ENCODE results near the gene SMIM24. TPM values are rescaled to one million over a fixed set of nuclear protein-coding genes. Genes with fewer than 3 reads are reported as not detected.
A peak's percentile ranks its signal among the peaks of the same experiment; 100 is the strongest.
"Not testable (repeated sequence)": the region's sequence is repeated elsewhere in the genome, so short reads cannot be mapped to it uniquely, and the experiment has no call there.

Gene SMIM24
- polyA plus RNA-seq, 1 donor = 0.22 TPM

- DNase-seq (ENCODE audit: low read depth) = no peak
Observed at GRCh38 chr19:3514930-3515329, 34.6 kb upstream of the SMIM24 start.

DNA sequence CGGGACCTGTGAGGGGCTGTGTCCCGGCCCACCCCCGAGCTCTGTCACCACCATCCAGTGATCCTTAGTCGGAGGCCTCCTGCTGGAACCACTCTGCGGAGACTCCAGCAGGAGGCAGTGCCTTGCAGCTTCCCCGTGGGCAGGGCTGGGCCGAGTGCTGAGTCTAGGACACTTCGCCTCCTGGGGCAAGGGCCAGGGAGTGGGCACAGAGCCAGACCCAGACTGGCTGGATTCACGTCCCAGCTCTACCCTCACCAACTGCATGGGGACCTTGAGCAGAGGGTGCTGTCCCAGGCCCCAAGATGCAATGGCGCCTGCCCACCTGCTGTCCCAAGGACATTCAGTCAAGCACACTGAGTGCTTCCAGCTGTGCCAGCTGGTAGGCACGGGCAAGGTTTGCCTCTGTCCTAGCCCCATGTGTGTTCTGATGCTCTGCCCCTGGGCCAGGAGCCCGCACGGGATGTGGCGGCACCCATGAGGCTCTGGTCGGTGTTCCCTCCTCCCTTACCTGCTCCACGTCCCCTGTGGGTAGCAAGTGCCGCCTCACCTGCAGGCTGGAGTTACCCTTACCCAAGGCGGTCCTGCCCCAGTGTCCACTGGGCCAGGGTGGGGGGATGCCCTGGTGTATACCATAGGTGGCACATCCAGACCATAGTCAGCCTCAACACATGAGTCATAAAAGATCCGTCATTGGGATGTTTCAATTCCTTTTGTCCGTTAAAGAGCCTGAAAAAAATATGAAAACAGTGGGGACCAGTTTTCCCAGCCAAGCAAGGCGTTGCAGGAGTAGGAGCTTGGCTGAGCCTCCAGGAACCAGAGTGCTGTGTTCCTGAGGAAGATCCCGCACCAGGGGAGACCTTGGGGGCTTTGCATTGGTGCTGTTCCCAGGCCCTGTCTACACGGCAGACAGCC lies 33.2 kb upstream of the SMIM24 start:
- DNase-seq (ENCODE audit: low read depth) = no peak

- DNase-seq (ENCODE audit: low read depth) = no peak
Observed at GRCh38 chr19:3512562-3513228, 32.4 kb upstream of the SMIM24 start.

GRCh38 chr19:3511506-3512251 lies 31.4 kb upstream of the SMIM24 start:
- no peak for DNase-seq (ENCODE audit: low read depth)

GRCh38 chr19:3510727-3511126 lies 30.4 kb upstream of the SMIM24 start:
- no peak for DNase-seq (ENCODE audit: low read depth)

DNA sequence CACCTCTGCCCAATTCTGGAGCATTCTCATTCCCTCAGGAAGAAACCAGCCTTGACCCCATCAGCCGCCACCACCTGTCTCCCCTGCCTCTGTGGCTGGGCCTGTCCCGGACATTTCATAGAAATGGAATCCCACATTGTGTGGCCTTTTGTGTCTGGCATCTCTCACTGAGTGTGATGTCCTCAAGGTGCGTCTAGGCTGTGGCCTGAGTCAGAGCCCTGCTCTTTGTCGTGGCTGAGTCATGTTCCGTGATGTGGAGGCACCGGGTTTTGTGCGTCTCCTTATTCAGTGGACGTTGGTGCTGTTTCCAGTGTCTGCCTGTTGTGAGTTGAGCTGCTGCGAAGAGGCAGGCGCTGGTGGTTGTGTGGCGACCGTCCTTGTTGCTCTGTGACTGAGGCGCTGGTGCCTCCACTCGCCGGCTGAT lies 29.3 kb upstream of the SMIM24 start:
- no peak for DNase-seq (ENCODE audit: low read depth)

GRCh38 chr19:3508771-3509535 lies 28.6 kb upstream of the SMIM24 start:
- DNase-seq (ENCODE audit: low read depth) = no peak

DNA sequence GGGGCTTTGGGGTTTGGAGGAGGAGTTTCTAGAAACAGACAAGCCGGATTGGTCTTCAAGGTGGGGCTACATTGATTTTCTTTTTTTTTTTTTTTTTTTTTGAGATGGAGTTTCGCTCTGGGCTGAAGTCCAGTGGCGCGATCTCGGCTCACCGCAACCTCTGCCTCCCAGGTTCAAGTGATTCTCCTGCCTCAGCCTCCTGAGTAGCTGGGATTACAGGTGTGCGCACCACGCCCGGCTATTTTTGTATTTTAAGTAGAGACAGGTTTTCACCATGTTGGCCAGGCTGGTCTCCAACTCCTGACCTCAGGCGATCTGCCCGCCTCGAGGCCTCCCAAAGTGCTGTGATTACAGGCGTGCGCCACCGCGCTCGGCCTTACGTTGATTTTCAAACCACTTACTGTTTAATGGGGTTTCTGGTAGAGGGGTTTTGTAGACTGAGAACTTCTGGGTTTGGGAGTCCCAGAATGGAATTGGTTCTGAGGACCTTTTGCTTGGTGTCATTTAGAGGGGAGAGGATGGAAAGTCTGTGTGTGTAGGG lies 27.9 kb upstream of the SMIM24 start:
- not testable (repeated sequence) for DNase-seq (ENCODE audit: low read depth)

GRCh38 chr19:3507371-3508120 lies 27.2 kb upstream of the SMIM24 start:
- DNase-seq (ENCODE audit: low read depth) = no peak

DNA sequence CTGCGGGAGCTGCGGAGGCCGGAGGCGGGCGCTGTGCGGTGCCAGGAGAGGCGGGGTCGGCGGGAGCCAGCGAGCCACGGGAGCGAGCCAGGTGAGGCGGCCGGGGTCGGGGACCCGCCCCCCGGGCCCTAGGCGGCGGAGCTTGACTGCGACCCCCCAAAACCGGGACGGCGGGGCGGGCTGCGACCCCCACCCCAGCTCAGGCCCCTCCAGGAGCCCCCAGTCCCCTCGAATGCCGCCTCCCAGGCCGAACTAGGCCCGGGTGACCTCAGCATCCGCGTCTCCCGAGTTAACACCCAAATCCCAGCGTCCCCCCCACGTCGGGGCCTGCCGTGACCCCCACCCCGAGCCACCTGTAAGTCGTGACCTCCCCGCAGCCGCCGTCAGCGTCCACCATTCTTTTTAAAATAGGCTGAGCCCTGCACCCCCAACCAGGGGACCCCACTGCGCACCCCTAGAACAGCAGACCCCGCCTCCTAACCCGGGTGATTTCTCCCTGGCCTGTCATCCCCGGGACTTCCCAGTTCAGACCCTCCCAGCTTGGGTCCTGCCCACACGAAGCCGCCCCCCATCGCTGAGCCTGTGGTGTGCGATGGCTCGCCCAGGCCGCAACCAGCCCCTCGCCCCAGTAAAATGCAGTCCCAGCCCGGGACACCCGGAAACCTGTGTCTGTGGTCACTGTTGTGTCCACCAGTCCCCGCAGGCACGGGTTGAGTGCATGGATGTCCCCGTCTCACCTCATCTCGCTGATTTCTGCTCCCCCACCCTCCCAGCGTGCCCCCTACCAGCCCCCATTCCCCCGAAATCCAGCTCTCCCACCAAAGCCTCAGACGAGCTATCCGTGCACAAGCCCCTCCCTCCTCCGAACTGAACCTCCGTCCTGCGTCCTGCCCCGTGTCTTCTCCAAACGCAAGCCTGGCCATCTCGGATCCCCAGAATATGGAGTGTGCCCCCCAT lies 26.3 kb upstream of the SMIM24 start:
- DNase-seq (ENCODE audit: low read depth) = no peak

DNA sequence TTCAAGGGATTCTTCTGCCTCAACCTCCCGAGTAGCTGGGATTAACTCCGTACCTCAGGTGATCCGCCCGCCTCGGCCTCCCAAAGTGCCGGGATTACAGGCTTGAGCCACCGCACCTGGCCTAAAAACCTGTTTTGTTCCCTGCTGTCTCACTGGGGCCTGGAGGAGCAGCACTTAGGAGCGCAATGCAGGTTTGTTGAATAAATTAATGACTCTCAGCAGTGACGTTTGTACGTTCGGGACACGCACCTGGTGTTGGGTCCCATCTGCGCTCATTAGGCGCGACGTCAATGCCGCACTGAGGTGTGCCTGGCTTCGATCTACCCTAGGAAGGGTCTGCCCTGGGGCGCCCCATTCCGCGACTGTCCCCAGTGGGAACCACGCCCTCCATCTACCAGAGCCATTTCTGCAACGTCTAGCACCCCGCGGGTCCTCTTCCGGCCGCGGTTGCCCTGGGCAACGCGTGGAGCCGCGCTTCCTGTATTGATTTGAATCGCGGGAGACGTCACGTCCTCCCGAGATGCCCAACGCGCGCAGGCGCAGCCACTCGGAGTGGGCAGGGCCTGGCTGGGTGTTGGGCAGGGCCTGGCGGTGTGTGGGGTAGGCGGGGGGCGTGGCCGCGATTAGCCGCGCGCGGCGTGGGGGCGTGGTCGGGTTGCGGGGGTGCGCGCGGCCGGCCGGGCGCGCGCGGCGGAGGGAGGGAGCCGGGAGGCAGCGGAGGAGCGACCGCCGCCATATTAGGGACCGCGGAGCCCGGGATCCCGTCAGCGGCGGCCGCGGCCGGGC lies 25.5 kb upstream of the SMIM24 start, which contains the start of gene FZR1:
Gene FZR1, plus strand, starts transcription at position 714 of the 786 bp plus-strand sequence. CDS start 16,679 bp downstream, outside the sequence.
- DNase-seq (ENCODE audit: low read depth) = peak; percentile 94

DNA sequence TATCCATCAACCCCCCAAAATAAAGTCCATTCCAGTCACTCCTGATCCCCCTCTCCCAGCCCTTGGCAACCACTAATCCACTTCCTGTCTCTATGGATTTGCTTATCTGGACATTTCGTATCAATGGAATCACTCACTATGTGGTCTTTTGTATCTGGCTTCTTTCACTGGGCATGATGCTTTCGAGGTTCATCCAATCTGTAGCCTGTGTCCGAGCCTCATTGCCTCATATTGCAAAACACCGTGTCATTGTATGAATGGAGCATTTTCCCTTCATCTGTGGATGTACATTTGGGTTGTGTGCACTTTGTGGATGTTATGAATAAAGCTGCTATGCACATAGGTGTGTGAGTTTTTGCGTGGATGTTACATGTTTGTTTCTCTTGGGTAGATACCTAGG lies 24.4 kb upstream of the SMIM24 start:
- DNase-seq (ENCODE audit: low read depth) = no peak

- no peak for DNase-seq (ENCODE audit: low read depth)
Observed at GRCh38 chr19:3503036-3503572, 22.8 kb upstream of the SMIM24 start.

DNA sequence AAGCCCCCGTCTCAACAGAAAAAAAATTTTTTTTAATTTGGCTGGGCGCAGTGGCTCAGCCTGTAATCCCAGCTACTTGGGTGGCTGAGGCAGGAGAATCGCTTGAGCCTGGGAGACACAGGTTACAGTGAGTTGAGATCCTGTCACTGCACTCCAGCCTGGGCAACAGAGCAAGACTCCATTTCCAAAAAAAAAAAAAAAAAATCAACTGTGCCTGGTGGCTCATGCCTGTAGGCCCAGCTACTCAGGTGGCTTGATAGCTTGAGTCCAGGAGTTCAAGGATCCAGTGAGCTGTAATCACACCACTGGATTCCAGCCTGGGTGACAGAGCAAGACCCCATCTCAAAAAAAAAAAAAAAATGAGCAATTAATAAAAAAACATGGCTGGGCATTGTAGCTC lies 21.5 kb upstream of the SMIM24 start:
- DNase-seq (ENCODE audit: low read depth) = no peak

- peak; percentile 94 for DNase-seq (ENCODE audit: low read depth)
Observed at GRCh38 chr19:3500429-3501101, 20.2 kb upstream of the SMIM24 start, which contains the start of gene DOHH. TSS of gene DOHH (minus strand) at chr19:3500674. CDS start at chr19:3496814, 3,860 bp downstream.

DNA sequence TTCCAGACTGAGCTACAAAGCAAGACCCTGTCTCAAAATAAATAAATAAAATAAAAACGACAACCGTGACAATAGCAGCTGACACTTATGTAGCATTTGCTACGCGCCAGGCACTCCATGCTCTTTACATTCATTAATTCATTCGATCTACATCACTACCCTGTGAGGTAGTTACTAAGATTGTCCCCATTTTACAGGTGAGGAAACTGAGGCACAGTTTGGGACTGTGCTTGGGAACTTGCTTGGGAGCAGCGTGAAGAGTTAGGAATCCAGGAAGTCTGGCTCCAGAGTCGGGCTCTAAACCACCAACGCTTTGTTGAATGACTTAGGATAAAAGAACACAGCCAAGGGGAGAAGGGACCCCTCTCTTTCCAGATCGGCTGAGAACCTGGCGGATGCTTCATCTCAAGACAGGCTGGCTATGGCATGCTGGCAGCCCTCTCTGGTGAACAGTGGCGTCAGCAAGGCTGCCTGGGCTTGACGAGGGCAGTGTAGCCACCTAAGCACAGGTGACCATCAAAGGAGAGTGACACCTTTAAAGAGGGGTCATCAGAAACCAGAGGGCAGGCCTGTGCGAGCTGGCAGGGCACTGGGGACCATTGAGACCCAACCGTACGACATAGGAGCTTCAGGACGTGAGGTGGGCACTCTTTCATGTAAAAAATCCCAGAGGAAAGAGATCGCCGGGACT lies 19.6 kb upstream of the SMIM24 start:
- DNase-seq (ENCODE audit: low read depth) = no peak

Data from forelimb muscle (tissue), 1 donor.